Activated T-cell treated with anti-CD3 and anti-CD28 coated beads for 1 hour (primary cell): Measurements from ENCODE around the gene ZNF506.
A peak's percentile ranks its signal among the peaks of the same experiment; 100 is the strongest.
"Not testable (repeated sequence)": the region's sequence is repeated elsewhere in the genome, so short reads cannot be mapped to it uniquely, and the experiment has no call there.

Experiments used
- DNase-seq: peaks from one replicate; pipeline ENCODE4 v3.0.0-alpha.2; 2020; ENCODE audit warnings: low read depth

The ZNF506 gene

DNA sequence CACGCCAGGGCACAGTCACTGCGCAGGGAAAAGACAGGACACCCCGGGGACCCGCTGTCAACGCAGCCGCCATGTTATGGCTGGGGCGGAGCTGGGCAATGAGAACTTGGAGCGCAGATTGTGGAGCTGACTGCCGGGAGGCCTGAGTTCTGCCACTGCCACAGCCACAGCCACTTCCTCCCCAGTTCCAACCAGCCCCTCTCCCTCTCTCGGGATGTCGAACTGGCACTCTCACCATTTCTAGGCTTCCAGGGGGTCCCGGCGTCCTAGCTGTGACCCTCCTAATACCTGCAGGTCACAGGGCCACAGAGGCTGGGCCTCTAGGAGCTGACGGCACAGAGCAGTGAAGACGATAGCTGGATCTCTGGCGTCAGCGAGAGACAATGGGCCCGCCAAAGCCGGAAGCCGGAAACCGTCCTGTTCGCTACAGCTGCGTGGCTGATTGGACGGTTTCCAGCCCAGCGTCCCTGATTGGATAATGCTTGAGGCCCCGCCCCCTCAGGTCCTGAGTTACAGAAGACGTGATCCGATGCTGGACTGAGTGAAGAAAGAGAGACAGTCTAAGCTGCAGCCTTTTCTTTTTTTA is at the start of gene ZNF506:
Gene ZNF506, minus strand, starts transcription at position 385 of the 586 bp plus-strand sequence. Its CDS starts 147 bp downstream, at position 238.
- peak; percentile 96 for DNase-seq

DNA sequence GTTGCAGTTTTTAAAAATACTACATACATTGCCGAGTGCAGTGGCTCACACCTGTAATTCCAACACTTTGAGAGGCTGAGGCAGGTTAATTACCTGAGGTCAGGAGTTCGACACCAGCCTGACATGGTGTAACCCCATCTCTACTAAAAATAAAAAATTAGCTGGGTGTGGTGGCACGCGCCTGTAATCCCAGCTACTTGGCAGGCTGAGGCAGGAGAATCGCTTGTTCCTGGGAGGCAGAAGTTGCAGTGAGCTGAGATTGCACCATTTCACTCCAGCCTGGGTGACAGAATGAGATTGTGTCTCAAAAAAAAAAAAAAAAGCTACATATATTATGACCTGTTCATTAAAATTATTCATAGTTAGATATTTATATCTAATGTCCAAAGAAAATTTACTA is 48.5 kb upstream of the ZNF506 start:
- DNase-seq = not testable (repeated sequence)

DNA sequence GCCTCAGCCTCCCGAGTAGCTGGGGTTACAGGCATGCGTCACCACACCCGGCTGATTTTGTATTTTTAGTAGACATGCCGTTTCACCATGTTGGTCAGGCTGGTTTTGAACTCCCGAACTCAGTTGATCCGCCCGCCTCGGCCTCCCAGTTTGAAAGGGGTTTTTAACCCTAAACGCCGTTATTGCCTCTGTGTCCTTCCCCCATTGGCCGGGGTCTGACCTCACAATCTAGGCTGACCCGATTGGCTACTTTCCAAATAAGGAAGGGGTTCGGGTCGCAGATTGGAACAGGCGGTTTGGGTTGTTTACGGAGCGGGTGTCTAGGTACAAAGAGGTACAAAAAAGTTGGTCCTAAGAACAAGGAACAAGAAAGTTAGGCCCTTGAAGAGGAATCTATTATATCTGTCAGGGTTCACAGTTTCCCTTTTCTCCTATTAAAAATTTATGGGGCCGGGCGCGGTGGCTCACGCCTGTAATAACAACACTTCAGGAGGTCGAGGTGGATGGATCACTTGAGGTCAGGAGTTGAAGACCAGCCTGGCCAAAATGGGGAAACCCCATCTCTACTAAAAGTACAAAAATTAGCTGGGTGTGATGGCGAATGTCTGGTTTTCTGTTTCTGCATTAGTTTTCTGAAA is 45.2 kb upstream of the ZNF506 start:
- DNase-seq = peak; percentile 8

DNA sequence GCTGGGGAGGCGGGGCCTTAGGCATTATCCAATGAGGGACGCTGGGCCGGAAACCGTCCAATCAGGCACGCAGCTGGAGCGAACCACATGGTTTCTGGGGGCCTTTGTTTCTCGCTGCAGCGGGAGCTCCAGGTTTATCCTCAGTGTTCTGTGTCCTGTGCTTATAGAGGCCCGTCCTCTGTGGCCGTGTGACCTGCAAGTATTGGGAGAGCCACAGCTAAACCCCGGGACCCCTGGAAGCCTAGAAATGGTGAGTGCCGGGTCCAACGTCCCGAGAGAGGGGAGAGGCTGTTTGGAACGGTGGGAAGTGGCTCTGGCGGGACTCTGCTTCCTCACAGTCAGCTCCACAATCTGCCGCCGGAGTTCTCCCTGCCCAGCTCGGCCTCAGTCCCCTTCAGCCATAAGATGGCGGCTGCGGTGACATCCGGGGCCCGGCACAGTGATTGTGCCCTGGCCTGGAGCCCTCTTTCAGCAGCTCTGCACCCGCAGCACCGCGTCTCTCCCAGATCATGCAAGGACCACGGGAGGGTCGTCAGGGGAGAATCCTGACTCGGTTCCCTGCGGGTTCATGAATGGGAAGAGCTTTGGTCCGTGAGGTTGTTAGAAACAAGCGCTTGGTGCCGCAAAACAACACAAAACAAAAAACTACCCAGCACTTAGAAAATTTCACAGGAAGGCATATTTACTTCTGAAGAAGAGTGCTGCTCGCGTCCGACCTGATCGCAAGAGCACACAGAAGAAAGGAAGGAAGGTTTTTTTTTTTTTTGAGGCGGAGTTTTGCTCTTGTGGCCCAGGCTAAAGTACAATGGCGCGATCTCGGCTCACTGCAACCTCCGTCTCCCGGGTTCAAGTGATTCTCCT is 44.4 kb upstream of the ZNF506 start, which contains the start of gene ZNF253:
Gene ZNF253, plus strand, starts transcription at position 133 of the 861 bp plus-strand sequence. Its CDS starts 115 bp downstream, at position 248.
- DNase-seq = peak; percentile 93

DNA sequence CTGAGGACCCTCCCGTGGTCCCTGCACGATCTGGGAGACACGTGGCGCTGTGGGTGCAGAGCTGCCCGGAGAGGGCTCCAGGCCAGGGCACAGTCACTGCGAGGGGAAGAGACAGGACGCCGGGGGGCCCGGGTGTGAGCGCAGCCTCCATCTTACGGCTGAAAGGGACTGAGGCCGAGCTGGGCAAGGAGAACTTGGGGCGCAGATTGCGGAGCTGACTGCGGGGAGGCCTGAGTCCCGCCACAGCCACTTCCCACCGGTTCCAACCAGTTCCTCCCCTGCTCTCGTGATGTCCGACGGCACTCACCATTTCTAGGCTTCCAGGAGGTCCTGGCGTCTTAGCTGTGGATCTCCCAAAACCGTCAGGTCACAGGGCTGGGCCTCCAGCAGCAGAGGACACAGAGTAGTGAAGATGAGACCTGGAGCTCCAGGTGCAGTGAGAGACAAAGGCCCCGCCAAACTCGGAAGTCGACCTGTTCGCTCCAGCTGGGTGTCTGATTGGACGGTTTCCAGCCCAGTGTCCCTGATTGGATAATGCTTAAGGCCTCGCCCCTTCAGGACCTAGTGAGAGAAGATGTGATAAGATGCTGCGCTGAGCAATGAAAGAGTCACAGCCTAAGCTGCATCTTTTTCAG is 39.3 kb upstream of the ZNF506 start:
- peak; percentile 14 for DNase-seq

DNA sequence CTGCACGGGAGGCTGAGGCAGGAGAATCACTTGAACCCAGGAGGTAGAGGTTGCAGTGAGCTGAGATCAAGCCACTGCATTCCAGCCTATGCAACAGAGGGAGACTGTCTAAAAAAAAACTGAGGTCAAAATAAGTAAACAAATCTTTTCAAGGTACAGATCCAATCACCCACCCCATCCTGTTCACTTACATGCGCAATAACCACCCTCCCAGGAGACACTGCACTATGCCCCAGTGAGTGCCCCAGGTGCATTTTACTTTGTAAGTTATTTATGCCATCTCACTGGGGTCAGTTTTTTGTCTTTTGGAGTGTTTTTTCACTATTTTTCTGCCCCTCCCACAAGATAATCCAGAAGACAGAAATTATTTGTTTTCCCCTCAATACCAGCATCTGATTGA is 37.2 kb upstream of the ZNF506 start:
- DNase-seq = no peak

DNA sequence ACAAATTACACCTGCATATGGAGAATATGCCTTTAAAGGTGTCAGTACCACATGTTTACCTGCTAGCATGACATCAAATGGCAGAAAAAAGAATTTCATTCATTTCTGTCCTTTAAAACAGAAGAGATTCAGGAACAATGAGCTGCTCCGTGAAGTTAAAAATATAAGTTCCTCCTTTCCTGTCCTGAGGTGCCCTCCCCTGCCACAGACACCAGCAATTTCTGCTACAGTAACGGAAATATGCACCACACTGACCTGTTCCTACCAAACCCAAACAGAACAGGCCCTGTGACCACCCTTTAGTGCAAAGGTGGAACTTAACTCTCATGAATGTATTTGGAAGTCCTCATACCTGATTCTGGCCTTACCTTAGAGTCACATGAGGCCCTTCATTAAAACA is 30.2 kb upstream of the ZNF506 start:
- DNase-seq = not testable (repeated sequence)

DNA sequence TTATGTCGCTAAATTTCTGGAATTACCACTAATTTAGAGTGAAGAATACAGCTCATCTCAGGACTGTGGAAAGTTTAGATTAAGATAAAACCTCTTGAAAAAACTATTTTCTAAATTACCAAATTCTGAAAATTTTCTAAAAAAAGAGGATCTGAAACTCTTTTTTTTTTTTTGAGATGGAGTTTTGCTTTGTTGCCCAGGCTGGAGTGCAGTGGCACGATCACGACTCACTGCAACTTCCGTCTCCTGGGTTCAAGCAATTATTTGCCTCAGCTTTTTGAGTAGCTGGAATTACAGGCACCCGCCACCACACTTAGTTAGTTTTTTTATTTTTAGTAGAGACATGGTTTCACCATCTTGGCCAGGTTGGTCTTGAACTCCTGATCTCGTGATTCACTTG is 27.5 kb upstream of the ZNF506 start:
- DNase-seq = no peak

DNA sequence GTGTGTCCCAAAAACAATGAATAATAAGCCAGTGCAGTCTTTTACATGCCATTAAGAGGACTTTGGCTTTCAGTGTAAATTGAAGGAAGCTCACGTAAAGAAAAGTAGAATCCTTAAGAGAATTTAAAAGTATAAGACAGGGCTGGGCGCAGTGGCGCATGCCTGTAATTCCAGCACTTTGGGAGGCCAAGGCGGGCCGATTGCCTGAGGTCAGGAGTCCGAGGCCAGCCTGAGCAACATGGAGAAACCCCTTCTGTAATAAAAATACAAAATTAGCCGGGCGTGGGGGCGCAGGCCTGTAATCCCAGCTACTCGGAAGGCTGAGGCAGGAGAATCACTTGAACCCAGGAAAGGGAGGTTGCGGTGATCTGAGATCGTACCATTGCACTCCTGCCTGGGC is 26.2 kb upstream of the ZNF506 start:
- no peak for DNase-seq

DNA sequence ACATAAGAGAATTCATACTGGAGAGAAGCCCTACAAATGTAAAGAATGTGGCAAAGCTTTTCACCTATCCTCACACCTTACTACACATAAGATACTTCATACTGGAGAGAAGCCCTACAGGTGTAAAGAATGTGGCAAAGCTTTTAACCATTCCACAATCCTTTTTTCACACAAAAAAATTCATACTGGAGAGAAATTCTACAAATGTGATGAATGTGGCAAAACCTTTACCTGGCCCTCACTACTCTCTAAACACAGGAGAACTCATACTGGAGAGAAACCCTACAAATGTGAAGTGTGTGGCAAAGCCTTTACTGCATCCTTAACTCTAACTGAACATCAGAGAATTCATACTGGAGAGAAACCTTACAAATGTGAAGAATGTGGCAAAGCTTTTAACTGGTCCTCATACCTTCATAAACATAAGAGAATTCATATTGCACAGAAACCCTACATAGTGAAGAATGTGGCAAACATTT is 14.0 kb upstream of the ZNF506 start:
- DNase-seq = no peak

DNA sequence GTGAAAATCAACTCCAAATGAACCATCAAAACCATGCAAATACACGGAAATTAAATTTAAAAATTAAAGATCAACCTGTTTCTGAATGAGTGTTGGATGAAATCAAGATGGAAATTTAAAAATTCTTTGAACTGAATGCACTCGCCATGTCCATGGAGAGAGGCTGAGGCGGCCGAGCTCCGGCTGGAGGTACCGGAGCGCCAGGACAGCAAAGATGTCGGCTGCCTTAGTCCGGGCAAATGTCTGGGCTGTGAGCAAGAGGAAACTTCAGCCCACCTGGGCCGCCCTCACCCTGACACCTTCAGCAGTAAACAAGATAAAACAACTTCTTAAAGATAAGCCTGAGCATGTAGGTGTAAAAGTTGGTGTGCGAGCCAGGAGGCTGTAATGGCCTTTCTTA is 5.3 kb upstream of the ZNF506 start:
- no peak for DNase-seq

DNA sequence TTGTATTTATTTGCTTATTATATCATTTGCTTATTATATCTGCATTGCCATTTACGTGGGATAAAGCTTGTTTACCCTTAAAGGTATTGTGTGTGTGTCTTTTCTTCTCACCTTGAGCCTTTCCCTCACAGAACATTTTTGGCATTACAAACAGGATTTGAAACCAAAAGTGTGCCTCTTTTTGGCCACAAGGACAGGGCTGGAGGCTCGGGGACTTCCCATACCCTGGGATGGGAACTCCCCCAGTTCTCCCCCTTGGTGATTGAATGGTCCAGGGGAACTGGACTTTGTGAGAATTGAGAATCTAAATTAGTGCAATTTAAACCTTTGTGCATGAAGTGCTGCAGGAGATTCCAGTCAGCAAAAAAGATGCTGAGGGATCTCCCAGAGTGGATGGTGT is 2.4 kb upstream of the ZNF506 start:
- DNase-seq = no peak

DNA sequence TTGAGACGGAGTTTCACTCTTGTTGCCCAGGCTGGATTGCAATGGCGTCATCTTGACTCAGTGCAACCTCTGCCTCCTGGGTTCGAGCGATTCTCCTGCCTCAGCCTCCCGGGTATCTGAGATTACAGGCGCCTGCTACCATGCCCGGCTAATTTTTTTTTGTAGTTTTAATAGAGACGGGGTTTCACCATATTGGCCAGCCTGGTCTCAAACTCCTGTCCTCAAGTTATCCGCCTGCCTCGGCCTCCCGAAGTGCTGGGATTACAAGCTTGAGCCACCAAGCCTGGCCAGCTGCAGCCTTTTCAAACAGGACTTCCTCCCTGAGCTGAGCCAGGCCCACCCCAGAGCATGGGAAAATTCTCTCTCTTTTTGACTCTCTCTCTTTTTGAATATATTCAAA is 426 bp upstream of the ZNF506 start:
- DNase-seq = peak; percentile 5

DNA sequence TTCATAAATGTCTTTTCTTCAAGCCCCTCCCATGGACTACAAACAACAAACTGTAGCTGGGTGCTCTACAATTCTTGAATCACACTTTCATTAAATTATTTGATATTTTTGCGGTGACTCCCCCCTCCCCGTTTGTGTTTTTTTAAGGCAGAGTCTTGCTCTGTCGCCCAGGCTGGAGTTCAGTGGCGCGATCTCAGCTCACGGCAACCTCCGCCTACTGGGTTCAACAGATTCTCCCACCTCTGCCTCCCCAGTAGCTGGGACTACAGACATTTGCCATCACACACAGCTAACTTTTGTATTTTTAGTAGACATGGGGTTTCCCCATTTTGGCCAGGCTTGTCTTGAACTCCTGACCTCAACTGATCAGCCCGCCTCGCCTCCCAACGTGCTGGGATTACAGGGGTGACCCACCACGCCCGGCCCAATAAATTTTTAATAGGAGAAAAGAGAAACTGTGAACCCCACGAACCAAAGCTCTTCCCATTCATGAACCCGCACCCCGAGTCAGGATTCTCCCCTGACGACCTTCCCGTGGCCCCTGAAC is 703 bp downstream of the ZNF506 start:
- no peak for DNase-seq

DNA sequence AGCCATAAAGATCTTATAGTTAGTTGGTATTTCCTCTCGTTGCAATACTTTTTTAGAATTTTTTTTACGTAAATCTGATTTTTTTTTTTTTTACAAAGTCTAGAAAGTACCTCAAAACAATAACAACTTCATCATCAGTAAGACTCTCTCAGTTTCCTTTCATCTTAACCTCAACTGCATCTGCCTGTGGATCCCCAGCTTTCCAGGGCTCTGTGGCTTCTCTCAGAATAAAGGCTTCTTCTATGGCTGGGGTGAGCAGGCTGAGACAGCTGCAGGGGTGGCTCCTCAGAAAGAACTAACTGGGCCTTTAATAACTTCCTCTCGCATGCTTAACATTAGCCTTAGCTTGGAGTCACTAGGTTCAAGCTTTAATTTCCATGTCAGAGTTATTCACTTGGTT is 4.2 kb downstream of the ZNF506 start:
- DNase-seq = peak; percentile 23

DNA sequence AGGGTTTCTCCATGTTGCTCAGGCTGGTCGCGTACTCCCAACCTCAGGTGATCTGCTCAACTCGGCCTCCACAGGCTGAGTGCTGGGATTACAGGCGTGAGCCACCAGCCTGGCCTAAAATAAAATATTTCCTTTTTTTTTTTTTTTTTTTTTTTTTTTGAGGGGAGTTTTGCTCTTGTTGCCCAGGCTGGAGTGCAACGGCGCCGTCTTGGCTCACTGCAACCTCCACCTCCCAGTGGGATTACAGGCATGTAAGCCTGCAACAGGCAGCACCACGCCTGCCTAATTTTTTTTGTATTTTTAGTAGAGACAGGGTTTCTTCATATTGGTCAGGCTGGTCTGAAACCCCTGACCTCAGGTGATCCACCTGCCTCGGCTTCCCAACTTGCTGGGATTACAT is 4.9 kb downstream of the ZNF506 start:
- DNase-seq = no peak

DNA sequence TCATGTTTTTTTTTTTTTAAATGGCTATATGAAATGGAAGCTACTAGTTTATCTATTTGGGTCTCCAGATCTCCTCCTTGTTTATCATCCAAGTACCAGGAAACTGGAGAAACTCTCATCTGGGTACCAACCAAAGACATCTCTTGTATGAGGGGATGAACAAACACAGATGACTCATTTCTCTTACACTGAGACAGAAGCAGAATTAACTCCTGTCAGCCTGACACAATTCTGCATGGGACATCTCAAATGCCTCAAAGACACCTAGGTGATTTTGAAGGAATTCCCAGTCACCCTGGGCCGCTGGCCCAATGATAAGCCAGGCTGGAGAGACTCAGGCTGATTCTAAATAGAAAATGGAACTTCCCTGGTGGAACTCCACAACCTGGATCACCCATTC is 9.6 kb downstream of the ZNF506 start:
- not testable (repeated sequence) for DNase-seq

DNA sequence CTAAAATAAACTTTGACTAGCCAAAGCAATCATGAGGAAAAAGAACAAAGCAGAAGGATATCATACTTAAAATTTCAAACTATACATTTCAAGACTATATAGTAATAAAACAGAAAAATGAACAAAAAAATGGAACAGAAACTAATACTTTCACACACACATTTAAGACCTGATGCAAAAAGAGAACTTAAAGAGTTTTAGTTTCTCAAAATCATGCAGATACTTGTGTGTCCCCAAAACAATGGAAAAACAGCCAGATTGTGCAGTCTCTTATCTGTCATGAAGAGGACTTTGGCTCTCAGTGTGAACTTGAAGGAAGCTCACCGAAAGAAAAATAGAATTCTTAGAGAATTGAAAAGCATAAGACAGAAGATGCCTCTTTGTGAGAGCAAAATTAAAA is 16.1 kb downstream of the ZNF506 start:
- DNase-seq = no peak

DNA sequence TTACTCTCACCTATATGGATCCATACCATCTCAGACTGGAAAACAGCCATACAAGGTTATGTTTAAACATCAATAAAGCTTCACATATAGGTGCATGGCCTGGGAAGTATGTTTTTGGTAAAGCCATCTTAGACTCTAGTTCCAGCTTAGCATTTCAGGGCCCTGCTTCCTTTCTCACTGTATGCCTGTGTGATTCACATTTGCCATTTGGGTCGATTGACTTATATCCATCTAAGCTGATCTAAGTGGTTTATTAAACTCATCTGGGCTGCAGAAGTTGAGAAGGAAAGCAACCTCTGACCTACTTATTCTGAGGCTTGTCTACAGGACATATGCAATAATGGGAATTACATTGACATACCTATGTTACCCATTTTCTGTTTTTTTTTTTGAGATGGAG is 33.5 kb downstream of the ZNF506 start:
- DNase-seq = no peak

DNA sequence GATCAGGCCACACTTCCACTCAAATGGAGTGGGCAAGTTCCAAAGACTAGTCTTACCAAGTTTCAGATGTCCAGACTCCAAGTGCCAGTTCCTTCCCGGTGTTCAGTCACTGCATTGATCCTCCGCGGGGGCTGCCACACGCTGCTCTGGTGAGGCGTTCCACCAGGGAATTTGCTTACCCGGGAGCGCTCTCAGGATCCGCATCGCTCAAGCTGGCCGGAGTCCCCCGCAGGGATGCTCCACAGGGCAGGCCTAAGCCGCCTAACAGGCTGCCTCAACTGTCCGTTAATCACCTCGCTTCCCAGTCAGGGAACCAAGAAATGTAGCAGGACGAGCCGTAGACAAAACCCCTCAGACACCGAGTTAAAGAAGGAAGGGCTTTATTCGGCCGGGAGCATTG is 36.1 kb downstream of the ZNF506 start:
- DNase-seq = not testable (repeated sequence)

DNA sequence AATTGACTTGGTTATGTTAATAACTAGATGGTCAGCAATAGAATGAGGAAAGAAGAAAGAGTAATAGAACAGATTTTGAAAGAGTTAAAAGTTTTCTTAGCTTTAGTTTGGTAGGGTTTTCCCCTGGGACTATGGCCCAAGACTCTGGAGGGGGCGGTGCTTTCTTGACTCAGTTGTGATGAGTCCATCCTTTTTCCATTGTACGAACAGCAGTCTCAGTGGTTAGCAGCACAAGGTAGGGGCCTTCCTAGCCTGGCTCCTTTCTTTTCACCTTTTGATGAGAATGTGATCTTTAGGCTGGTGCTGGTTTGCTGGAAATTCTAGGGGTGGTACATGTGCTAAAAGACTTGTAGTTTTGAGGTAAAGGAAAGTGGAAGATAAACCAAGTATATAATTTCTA is 38.8 kb downstream of the ZNF506 start:
- no peak for DNase-seq

DNA sequence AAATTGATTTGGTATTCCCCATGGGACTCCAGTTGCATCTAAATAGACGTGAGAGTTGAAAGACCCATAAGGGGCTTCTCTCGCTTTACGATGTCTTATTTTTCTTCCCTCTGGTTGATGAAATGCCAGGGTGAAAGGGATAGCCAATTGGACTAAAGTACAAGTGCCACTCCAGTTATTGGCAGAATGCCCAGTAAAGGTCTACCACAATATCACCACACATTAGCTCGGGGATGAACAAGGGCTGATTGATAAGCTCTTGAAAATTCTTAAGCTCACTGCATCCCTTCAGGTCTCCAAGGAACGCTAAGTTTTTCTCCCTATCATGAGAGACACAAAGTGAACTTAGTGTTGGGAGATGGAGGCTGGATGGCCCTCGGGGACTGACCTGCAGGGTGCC is 39.8 kb downstream of the ZNF506 start:
- DNase-seq = not testable (repeated sequence)
